GM19452 (cell line): ENCODE measurements around the gene SMC2.
A peak's percentile ranks its signal among the peaks of the same experiment; 100 is the strongest.

Experiments
- ATAC-seq: cut with Tn5 transposase; IDR thresholded peaks from one replicate; pipeline ENCODE4 v1.9.1; 2021; ENCODE audit not compliant: unreplicated experiment

SMC2 gene

GRCh38 chr9:104099630-104100029, 5.5 kb downstream of the SMC2 start:
- no peak for ATAC-seq

- ATAC-seq = no peak
Observed at GRCh38 chr9:104104360-104104759, 10.3 kb downstream of the SMC2 start.

GRCh38 chr9:104107799-104108198, 13.7 kb downstream of the SMC2 start:
- no peak for ATAC-seq

- no peak for ATAC-seq
Observed at GRCh38 chr9:104108315-104108714, 14.2 kb downstream of the SMC2 start.

GRCh38 chr9:104110509-104110908, 16.4 kb downstream of the SMC2 start:
- no peak for ATAC-seq

- no peak for ATAC-seq
Observed at GRCh38 chr9:104118916-104119315, 24.8 kb downstream of the SMC2 start.

- ATAC-seq = no peak
Observed at GRCh38 chr9:104121022-104121421, 26.9 kb downstream of the SMC2 start.

GRCh38 chr9:104138243-104138868, 44.2 kb downstream of the SMC2 start:
- no peak for ATAC-seq

- ATAC-seq = no peak
Observed at GRCh38 chr9:104142799-104143549, 48.9 kb downstream of the SMC2 start.

GRCh38 chr9:104143550-104143910, 49.4 kb downstream of the SMC2 start:
- no peak for ATAC-seq

- no peak for ATAC-seq
Observed at GRCh38 chr9:104144336-104144735, 50.2 kb downstream of the SMC2 start.

GRCh38 chr9:104173067-104173466, 79.0 kb downstream of the SMC2 start:
- ATAC-seq = no peak

GRCh38 chr9:104177003-104177611, 83.0 kb downstream of the SMC2 start:
- ATAC-seq = no peak

GRCh38 chr9:104177676-104178075, 83.6 kb downstream of the SMC2 start:
- peak; percentile 78 for ATAC-seq
